GM13977 (cell line): ENCODE results near the gene VEZT.
"Not testable (repeated sequence)": the region's sequence is repeated elsewhere in the genome, so short reads cannot be mapped to it uniquely, and the experiment has no call there.

Experiments used
- DNase-seq: peaks from one replicate; pipeline ENCODE4 v3.0.0; 2012; ENCODE audit warnings: low spot score
- in situ Hi-C: fragments of 300-500 bp; cut with MboI; formaldehyde crosslinking; loops from one replicate; pipeline ENCODE4 v1.12.0; 2022; ENCODE audit warnings: low sequenced_read_pairs, low pct_unique_long_range_greater_than_20kb, mixed read lengths, inconsistent platforms; ENCODE audit not compliant: unreplicated experiment
- TF ChIP-seq, protein P1 (sequence below): IDR thresholded peaks from 2 replicates; pipeline ENCODE4 v1.5.1; 2012; ENCODE audit warnings: mild to moderate bottlenecking, control low read depth; ENCODE audit not compliant: insufficient read depth; ENCODE audit errors: extremely low read depth, missing control alignments

VEZT gene

DNA sequence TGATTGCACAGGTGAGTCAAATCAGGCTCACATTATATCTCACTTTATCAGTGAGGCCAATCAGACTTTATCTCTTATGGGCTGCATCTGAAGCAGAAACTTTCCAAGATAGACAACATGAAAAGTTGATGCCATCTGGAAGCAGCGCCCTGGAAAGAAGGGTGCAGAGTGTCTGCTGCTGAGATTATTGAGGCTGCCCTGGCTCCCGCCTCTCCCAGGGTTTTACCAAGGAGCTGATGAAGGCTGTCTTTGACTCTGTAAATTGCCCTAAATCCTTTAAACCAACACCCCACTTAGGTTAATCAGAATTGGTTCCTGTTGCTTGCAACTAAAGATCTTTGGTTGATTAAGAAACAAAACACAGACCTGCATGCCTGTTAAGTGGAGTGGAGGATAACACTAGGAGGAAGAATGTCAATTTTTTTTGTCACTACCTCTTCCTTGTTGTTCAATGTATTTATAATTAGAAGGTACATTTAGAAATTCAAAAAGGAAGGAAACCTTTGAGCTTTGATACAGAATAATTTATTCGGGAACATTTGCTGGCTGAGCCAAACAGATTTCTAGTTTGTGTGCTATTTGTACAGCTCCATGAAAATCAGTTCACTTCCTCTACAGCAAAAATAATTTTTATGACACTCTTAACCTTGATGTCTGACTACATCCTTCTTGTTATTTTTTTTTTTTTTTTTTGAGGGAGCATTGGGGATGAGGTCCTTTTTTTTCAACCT is 104.1 kb downstream of the VEZT start:
- in situ Hi-C loops: no loop called here
- TF ChIP-seq, protein P1, sequence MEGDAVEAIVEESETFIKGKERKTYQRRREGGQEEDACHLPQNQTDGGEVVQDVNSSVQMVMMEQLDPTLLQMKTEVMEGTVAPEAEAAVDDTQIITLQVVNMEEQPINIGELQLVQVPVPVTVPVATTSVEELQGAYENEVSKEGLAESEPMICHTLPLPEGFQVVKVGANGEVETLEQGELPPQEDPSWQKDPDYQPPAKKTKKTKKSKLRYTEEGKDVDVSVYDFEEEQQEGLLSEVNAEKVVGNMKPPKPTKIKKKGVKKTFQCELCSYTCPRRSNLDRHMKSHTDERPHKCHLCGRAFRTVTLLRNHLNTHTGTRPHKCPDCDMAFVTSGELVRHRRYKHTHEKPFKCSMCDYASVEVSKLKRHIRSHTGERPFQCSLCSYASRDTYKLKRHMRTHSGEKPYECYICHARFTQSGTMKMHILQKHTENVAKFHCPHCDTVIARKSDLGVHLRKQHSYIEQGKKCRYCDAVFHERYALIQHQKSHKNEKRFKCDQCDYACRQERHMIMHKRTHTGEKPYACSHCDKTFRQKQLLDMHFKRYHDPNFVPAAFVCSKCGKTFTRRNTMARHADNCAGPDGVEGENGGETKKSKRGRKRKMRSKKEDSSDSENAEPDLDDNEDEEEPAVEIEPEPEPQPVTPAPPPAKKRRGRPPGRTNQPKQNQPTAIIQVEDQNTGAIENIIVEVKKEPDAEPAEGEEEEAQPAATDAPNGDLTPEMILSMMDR: no peak

DNA sequence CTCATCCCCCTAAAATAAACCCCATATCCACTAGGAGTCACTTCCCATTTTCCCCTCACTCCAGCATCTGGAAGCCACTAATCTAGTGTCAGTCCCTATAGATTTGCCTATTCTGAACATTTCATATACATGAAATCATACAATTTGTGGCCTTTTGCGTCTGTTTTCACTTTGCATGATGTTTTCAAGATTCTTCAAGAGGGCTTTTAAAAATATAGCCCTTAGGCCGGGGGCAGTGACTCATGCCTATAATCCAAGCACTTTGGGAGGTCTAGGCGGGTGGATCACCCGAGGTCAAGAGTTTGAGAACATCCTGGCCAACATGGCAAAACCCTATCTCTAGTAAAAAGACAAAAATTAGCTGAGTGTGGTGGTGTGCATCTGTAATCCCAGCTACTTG is 104.7 kb downstream of the VEZT start:
- TF ChIP-seq, protein P1: no peak
- DNase-seq: no peak
- in situ Hi-C loops: no loop called here

More for the DNA sequence above, 104.1 kb downstream of the VEZT start:
- no peak for DNase-seq

DNA sequence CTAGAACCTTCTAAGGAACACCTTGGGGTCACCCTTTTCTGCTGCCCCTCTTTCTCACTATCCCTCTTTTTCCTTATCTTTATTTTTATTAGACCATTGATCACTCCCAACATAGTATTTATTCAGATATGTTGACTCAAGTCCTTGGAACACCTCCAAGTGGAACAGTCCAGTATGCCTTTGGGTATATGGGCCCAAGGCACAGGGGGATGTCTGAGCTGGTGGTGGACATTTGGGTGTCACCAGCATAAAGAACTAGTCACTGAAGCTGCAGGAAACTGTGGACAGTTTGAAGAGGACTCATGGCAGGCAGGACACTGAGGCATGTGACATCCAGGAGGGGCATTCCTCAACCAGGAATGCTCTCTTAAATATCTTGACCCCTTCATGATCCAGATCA is 105.6 kb downstream of the VEZT start:
- DNase-seq: no peak
- TF ChIP-seq, protein P1: no peak
- in situ Hi-C loops: no loop called here

DNA sequence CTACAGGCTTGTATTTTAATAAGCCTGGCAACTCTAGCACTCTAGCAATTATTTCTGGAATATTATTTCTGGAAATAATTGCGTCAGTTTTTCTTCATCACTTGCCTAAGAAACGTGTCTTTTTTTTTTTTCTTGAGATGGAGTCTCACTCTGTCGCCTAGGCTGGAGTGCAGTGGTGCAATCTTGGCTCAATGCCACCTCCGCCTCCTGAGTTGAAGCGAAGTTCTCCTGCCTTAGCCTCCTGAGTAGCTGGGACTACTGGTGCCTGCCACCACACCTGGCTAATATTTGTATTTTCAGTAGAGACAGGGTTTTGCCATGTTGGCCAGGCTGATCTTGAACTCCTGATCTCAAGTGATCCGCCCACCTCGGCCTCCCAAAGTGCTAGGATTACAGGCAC is 106.6 kb downstream of the VEZT start:
- in situ Hi-C loops, DNase-seq: not testable (repeated sequence)

DNA sequence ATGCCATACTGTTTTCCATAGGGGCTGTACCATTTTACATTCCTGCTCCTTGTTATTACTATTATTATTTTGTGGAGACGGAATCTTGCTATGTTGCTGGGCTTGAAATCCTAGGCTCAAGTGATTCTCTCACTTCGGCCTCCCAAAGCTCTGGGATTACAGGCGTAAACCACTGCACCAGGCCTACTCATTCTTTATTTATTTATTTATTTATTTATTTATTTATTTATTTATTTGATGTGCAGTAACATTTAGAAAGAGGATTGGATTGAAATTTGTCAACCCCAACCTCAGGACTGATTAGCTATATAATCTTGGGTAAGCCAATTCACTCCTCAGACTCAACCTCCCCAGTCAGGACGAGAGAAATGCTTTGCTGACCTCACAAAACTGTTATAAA is 107.9 kb downstream of the VEZT start:
- in situ Hi-C loops: no loop called here
- TF ChIP-seq, protein P1: no peak
- no peak for DNase-seq

GRCh38 chr12:95326445-95326844 is 108.8 kb downstream of the VEZT start:
- no peak for DNase-seq
- in situ Hi-C loops: no loop called here
- TF ChIP-seq, protein P1: no peak

DNA sequence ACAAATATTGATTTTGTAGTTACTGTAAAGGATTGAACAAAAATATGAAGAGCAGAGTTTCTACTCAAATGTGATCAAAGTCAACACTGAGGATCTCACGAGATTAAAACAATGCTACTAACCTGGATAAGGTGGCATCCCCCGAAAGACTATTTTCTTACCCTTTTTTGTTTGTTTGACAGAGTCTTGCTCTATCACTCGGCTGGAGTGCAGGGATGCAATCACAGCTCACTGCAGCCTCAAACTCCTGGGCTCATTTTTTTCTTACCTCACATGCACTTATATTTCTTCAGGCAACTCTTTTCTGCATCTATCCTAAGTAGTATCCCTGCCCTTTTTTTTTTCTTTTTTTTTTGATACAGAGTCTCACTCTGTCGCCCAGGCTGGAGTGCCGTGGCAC is 109.2 kb downstream of the VEZT start:
- in situ Hi-C loops: no loop called here
- no peak for DNase-seq
- TF ChIP-seq, protein P1: no peak
